ENCODE measurements around the gene NKX6-1. TPM values are rescaled to one million over a fixed set of nuclear protein-coding genes. Genes with fewer than 3 reads are reported as not detected.

NKX6-1 gene
- total RNA-seq, 2 experiments from 2014 or later: not detected

DNA sequence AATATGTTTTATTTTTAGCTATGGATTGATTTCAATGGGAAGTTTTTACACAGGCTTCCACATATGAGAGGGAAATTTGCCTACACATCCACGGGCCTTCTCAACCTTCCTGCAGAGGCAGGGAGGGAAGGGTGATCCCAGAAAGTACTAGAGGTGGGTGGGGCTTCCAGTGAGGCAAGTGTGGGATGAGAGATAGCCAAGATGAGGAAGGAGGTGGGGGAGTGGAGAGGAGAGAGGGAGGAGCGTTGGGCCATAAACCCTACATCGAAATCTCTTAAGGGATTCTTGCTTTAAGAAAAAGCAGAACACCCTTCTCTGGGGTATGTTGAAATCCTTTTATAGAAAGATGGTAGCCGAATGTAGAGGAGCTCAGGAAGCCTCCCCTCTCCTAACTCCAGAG lies 19.0 kb downstream of the NKX6-1 start:
- Mint-ChIP-seq H3K27ac (no peak overlapping the region), H3K4me3 (no peak overlapping the region), H3K9me3 (peaks cover 1% of the 10 kb centered on the region), H3K36me3 (peaks cover 2% of the 10 kb centered on the region), H3K27me3 (peaks cover 60% of the 10 kb centered on the region), H3K4me1 (peaks cover 12% of the 10 kb centered on the region)
- POLR2A ChIA-PET: no interaction called here
- no peak for DNase-seq
- ATAC-seq (ENCODE audit: low read depth): no peak

DNA sequence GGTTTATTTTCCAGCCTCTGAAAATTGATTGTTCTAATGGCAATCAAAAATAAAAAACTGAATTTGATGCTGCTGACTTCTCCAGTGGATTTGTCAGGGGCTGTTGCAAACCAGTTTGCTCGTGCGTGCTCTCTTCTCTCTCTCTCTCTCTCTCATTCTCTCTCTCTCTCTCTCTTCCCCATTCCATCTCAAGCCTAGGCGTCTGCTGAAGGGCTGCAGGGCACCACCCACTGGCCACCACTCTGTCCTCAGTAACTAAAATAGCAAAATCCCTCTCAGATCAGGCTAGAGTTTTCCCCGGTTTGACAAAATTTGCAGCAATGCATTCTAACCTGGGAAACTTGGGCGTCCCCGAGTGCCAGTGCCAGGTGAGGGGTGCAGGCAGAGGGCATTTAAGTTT lies 19.4 kb downstream of the NKX6-1 start:
- Mint-ChIP-seq H3K36me3 (peaks cover 2% of the 10 kb centered on the region), H3K9me3 (peaks cover 1% of the 10 kb centered on the region), H3K27me3 (peaks cover 59% of the 10 kb centered on the region), H3K27ac (no peak overlapping the region), H3K4me3 (no peak overlapping the region), H3K4me1 (peaks cover 12% of the 10 kb centered on the region)
- ATAC-seq (ENCODE audit: low read depth) (no peak), DNase-seq (no peak)
- POLR2A ChIA-PET: no interaction called here

DNA sequence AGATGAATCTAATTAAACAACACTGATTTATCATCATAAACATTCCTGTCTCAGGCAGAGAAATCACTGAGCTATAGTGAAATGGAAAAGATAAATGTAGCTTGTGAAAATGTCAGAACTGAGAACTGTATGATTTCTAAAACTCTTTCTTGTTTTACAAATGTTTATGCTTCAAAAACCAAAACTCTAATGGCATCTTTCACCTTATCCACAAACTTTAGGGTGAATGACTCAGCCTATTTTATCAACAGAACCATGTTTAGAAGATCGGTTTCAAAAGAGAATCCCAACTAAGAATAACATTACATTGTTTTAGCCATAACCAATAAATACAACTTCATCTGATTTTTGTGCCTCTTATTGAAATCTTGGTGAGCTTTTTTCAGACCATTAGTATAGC lies 21.4 kb downstream of the NKX6-1 start:
- peaks cover 12% of the 10 kb centered on the region for H3K4me1 Mint-ChIP-seq
- H3K27ac Mint-ChIP-seq: no peak overlapping the region
- peaks cover 45% of the 10 kb centered on the region for H3K27me3 Mint-ChIP-seq
- no peak for ATAC-seq (ENCODE audit: low read depth)
- peaks cover 2% of the 10 kb centered on the region for H3K36me3 Mint-ChIP-seq
- peaks cover 1% of the 10 kb centered on the region for H3K9me3 Mint-ChIP-seq
- DNase-seq: no peak
- H3K4me3 Mint-ChIP-seq: no peak overlapping the region
- POLR2A ChIA-PET: no interaction called here

DNA sequence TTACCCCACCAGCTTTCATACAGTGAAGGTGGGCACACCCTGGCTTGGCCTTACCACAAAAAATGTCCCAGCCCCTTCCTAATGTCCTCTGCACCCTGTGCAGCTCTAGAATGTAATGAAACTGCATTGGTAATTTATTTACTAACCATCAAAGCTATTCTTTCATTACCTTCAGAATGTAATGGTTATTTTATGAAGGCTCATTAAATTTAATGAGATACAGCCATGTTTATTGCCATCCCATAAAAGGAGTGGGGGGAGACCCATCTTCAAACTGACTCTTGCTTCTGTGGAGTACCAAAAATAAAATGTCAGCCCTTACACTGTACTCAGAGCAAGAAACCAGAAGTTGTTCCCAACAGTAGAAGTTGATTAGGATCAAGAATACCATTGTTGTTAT lies 25.0 kb downstream of the NKX6-1 start:
- Mint-ChIP-seq H3K4me3 (no peak overlapping the region), H3K9me3 (no peaks in the 10 kb centered on the region), H3K27me3 (peaks cover 11% of the 10 kb centered on the region), H3K27ac (no peak overlapping the region), H3K4me1 (no peaks in the 10 kb centered on the region), H3K36me3 (no peaks in the 10 kb centered on the region)
- POLR2A ChIA-PET: no interaction called here
- no peak for ATAC-seq (ENCODE audit: low read depth)
- no peak for DNase-seq

DNA sequence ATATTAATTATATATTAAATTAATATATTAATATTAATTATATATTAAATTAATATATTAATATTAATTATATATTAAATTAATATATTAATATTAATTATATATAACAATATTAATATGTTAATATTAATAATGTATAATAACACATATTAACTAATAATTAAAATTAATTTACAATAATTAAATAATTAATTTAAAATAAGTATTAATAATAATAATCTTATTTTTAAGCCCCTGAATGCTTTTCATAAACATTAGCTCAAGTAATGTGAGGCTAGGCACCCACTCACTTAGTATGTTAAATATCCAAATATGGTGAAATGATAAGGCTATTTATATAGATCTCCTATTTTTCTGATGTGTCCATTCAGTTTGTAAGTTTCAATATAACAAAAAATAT lies 26.9 kb downstream of the NKX6-1 start:
- no peak for ATAC-seq (ENCODE audit: low read depth)
- Mint-ChIP-seq H3K27ac (no peak overlapping the region), H3K4me3 (no peak overlapping the region), H3K9me3 (no peaks in the 10 kb centered on the region), H3K4me1 (no peaks in the 10 kb centered on the region), H3K36me3 (no peaks in the 10 kb centered on the region), H3K27me3 (peaks cover 3% of the 10 kb centered on the region)
- DNase-seq: no peak
- POLR2A ChIA-PET: no interaction called here

DNA sequence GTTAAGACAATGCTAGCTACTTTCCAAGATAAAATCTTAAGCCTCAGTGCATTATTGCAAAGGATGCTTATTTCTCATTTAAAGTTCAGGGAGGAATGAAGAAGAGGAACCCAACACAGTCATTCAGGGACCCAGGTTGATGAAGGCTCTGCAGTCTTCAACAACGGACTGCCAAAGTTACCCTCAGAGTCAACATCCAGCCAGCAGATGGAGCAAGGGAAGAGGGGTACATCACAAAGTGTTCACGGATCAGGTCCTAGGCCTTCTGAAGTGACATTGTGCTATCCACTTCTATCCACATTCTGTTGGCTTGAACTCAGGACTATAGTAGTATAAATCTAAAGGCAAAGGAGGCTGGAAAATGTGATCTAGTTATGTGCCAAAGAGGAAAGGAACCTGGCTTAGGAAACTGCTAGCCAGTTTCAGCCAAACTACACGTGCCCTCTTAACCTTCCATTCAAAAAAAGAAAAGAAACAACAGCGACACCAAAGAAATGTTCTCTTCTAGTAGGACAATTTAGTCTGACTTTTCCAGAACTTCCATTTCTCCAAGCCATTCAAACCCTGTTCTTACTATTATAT lies 28.8 kb downstream of the NKX6-1 start:
- Mint-ChIP-seq H3K27me3 (peaks cover 3% of the 10 kb centered on the region), H3K4me3 (no peak overlapping the region), H3K4me1 (no peaks in the 10 kb centered on the region), H3K9me3 (no peaks in the 10 kb centered on the region), H3K27ac (no peak overlapping the region), H3K36me3 (no peaks in the 10 kb centered on the region)
- DNase-seq (no peak), ATAC-seq (ENCODE audit: low read depth) (no peak)
- POLR2A ChIA-PET: no interaction called here

DNA sequence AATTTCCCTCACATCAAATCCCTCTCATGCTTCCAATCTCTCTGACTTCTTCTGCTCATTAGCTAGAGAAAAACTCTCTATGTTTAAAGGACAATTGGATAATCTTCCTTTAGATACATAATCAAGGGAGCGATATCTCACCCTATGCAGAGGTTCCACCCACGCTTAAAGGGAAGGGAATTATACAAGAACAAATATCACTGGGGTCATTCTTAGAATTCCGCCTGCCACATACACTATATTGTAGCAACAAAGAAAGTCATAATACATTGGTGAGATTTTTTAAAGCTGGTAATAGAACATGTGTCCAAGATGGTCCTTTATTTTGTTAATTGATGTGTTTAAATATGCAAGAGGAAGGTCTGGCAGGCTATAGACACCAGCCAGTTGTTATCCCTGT lies 31.5 kb downstream of the NKX6-1 start:
- Mint-ChIP-seq H3K36me3 (no peaks in the 10 kb centered on the region), H3K27me3 (peaks cover 3% of the 10 kb centered on the region), H3K27ac (no peak overlapping the region), H3K4me3 (no peak overlapping the region), H3K4me1 (no peaks in the 10 kb centered on the region), H3K9me3 (no peaks in the 10 kb centered on the region)
- POLR2A ChIA-PET: no interaction called here
- DNase-seq (no peak), ATAC-seq (ENCODE audit: low read depth) (no peak)

DNA sequence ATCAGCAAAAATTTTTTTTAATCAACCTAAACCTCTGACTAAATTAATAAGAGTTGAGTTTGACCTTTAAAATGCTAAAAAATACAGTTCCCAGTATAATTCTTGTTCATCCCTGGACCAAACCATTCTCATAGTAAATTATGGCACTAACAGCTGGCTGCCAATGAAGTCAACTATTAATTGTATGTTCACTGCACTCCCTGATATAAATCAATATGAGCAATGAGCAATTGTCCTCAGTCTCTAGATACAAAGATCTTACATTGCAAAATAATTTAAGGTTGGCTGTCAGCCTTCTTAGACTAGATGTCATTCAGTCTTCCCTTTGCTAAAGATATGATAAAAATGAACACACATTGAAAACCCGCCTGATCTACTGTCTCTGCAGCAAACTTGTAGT lies 39.3 kb downstream of the NKX6-1 start:
- Mint-ChIP-seq H3K27me3 (no peaks in the 10 kb centered on the region), H3K9me3 (no peaks in the 10 kb centered on the region), H3K27ac (no peak overlapping the region), H3K4me1 (no peaks in the 10 kb centered on the region), H3K36me3 (no peaks in the 10 kb centered on the region), H3K4me3 (no peak overlapping the region)
- POLR2A ChIA-PET: no interaction called here
- DNase-seq: no peak
- no peak for ATAC-seq (ENCODE audit: low read depth)

DNA sequence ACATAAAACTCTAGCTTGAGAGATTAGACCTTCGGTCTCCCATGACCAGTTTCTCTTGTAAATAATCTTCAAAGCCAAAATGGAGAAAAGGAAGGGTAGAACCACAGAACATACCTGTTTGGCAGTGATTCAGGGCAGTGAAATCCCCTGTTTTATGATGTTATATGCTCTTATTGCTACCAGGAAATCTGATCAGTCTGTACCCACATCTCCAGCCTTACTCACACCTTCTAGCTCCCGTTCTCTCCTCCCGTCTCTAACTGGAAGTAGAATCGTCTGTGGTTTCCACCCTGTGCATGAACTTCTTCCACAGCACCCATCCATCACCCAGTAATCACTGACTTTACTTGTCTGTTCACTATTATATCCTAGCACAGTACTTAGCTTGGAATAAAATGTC lies 42.9 kb downstream of the NKX6-1 start:
- Mint-ChIP-seq H3K27ac (no peak overlapping the region), H3K36me3 (no peaks in the 10 kb centered on the region), H3K4me1 (no peaks in the 10 kb centered on the region), H3K4me3 (no peak overlapping the region), H3K9me3 (no peaks in the 10 kb centered on the region), H3K27me3 (no peaks in the 10 kb centered on the region)
- DNase-seq (no peak), ATAC-seq (ENCODE audit: low read depth) (no peak)
- POLR2A ChIA-PET: no interaction called here

DNA sequence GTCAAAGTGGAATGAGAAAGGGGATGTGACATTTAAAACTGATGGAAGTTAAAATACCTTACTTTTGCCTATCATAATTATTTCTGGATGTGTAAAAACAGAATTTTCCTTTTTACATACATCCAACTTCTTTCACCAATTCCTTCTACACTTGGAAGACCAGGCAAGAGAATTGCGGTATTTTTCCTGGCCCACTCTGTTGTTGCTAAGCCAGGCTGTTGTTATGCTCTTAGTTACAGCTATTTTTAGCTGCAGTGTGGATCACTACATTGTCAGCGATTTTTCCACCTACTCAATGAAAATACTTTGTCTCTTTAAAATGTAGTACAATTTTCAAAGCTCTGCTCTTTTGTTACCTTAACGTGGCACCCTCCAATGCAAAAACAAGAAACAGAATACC lies 43.4 kb downstream of the NKX6-1 start:
- POLR2A ChIA-PET: no interaction called here
- DNase-seq: no peak
- Mint-ChIP-seq H3K4me1 (no peaks in the 10 kb centered on the region), H3K4me3 (no peak overlapping the region), H3K9me3 (no peaks in the 10 kb centered on the region), H3K27me3 (no peaks in the 10 kb centered on the region), H3K36me3 (no peaks in the 10 kb centered on the region), H3K27ac (no peak overlapping the region)
- ATAC-seq (ENCODE audit: low read depth): no peak

DNA sequence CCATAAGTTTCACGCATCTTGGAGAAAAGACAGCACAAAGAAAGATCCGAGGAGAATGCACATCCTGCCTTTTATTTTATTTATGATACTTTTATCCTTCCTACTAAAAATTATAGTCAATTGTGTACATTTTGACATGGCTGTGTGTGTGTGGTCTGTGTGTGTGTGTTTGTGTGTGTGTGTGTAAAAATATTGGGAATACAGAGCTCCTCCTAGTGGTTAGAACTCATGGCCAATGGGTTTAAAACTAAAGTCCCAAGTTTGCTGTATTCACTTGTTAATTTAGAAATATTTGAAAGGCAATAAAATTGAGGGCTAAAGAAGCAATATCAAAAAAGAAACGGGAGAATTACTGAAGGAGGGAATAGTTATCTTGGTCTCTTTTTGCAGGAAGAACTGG lies 47.5 kb downstream of the NKX6-1 start:
- Mint-ChIP-seq H3K4me3 (no peak overlapping the region), H3K27ac (no peak overlapping the region), H3K36me3 (no peaks in the 10 kb centered on the region), H3K27me3 (no peaks in the 10 kb centered on the region), H3K9me3 (no peaks in the 10 kb centered on the region), H3K4me1 (no peaks in the 10 kb centered on the region)
- no peak for ATAC-seq (ENCODE audit: low read depth)
- no peak for DNase-seq
- POLR2A ChIA-PET: no interaction called here

DNA sequence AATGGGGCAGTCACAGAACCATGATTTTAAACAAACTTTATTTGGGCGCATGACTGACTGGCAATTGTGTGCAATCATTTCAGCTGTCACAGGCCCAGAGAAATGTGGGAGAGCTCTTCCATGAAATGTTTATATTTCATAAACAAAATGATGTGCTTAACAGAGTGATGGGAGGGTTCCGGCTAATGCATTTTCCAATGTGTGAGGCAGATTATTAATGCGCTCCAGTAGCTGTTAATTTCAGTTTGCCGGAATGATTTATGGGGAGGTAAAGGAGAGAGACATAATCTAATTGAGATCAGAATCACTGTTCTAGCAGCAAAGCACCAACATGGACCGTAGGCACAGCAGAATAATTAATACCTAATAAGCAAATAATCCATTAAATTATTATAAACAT lies 55.6 kb downstream of the NKX6-1 start:
- no peak for ATAC-seq (ENCODE audit: low read depth)
- Mint-ChIP-seq H3K27me3 (peaks cover 2% of the 10 kb centered on the region), H3K4me3 (no peak overlapping the region), H3K36me3 (no peaks in the 10 kb centered on the region), H3K4me1 (no peaks in the 10 kb centered on the region), H3K9me3 (no peaks in the 10 kb centered on the region), H3K27ac (no peak overlapping the region)
- POLR2A ChIA-PET: no interaction called here
- no peak for DNase-seq

DNA sequence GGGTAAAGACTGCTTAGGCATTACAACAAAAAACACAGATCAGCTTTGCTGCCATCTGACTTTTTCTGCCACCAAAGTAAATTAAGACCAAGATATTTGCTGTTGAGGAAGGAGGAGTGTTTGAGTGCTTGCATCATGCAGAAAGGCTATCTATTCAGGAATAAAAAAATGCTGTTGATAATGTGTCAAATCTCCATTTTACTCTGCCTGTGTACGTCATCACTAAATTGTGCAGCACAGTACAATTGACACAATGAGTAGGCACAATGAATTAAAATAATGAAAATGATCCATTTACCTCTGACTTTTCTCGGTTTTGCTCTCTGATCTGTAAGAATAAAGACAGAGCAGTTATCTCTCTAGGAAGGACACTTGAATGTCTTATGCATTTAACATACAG lies 56.3 kb downstream of the NKX6-1 start:
- Mint-ChIP-seq H3K4me3 (no peak overlapping the region), H3K27me3 (peaks cover 2% of the 10 kb centered on the region), H3K36me3 (no peaks in the 10 kb centered on the region), H3K4me1 (no peaks in the 10 kb centered on the region), H3K27ac (no peak overlapping the region), H3K9me3 (no peaks in the 10 kb centered on the region)
- POLR2A ChIA-PET: no interaction called here
- DNase-seq (no peak), ATAC-seq (ENCODE audit: low read depth) (no peak)
